ENCODE measurements around the gene FAM168B. TPM values are rescaled to one million over a fixed set of nuclear protein-coding genes. Genes with fewer than 3 reads are reported as not detected.

FAM168B gene
- total RNA-seq, 2 experiments from 2014 or later = 50.5 to 57.1 TPM

- peaks cover 33% of the 10 kb centered on the region for H3K36me3 Mint-ChIP-seq
- no peak overlapping the region for H3K27ac Mint-ChIP-seq
- POLR2A ChIA-PET = no interaction called here
- no peak for DNase-seq
- no peaks in the 10 kb centered on the region for H3K4me1 Mint-ChIP-seq (ENCODE audit: low read depth)
- intact Hi-C loops (cut with micrococcal nuclease) = no loop called here
- CTCF ChIA-PET = no interaction called here
- H3K9me3 Mint-ChIP-seq = no peaks in the 10 kb centered on the region
- H3K27me3 Mint-ChIP-seq = no peaks in the 10 kb centered on the region
- H3K4me3 Mint-ChIP-seq = no peak overlapping the region
These were observed 44.6 kb downstream of the FAM168B start for GRCh38 chr2:131048641-131049040.

GRCh38 chr2:131047920-131048560, 45.2 kb downstream of the FAM168B start:
- no peak overlapping the region for H3K4me3 Mint-ChIP-seq
- no peak for DNase-seq
- no peaks in the 10 kb centered on the region for H3K4me1 Mint-ChIP-seq (ENCODE audit: low read depth)
- H3K27ac Mint-ChIP-seq = no peak overlapping the region
- CTCF ChIA-PET = no interaction called here
- H3K27me3 Mint-ChIP-seq = no peaks in the 10 kb centered on the region
- H3K36me3 Mint-ChIP-seq = peaks cover 30% of the 10 kb centered on the region
- intact Hi-C loops (cut with micrococcal nuclease) = no loop called here
- H3K9me3 Mint-ChIP-seq = no peaks in the 10 kb centered on the region
- POLR2A ChIA-PET = no interaction called here

GRCh38 chr2:131046918-131047652, 46.2 kb downstream of the FAM168B start:
- Mint-ChIP-seq H3K4me1 (ENCODE audit: low read depth) (peaks cover 5% of the 10 kb centered on the region), H3K27ac (no peak overlapping the region), H3K9me3 (no peaks in the 10 kb centered on the region), H3K4me3 (no peak overlapping the region), H3K27me3 (no peaks in the 10 kb centered on the region), H3K36me3 (peaks cover 21% of the 10 kb centered on the region)
- ChIA-PET POLR2A (no interaction called here), CTCF (no interaction called here)
- no peak for DNase-seq
- intact Hi-C loops (cut with micrococcal nuclease) = no loop called here

GRCh38 chr2:131046028-131046917, 47.0 kb downstream of the FAM168B start:
- Mint-ChIP-seq H3K9me3 (no peaks in the 10 kb centered on the region), H3K4me3 (no peak overlapping the region), H3K36me3 (peaks cover 15% of the 10 kb centered on the region), H3K27me3 (no peaks in the 10 kb centered on the region), H3K27ac (no peak overlapping the region), H3K4me1 (ENCODE audit: low read depth) (peaks cover 12% of the 10 kb centered on the region)
- ChIA-PET POLR2A (no interaction called here), CTCF (no interaction called here)
- DNase-seq = no peak
- intact Hi-C loops (cut with micrococcal nuclease) = no loop called here

GRCh38 chr2:131045286-131046027, 47.8 kb downstream of the FAM168B start:
- peaks cover 10% of the 10 kb centered on the region for H3K36me3 Mint-ChIP-seq
- H3K9me3 Mint-ChIP-seq = no peaks in the 10 kb centered on the region
- intact Hi-C loops (cut with micrococcal nuclease) = no loop called here
- ChIA-PET CTCF (no interaction called here), POLR2A (no interaction called here)
- H3K27ac Mint-ChIP-seq = no peak overlapping the region
- H3K4me1 Mint-ChIP-seq (ENCODE audit: low read depth) = peaks cover 20% of the 10 kb centered on the region
- no peaks in the 10 kb centered on the region for H3K27me3 Mint-ChIP-seq
- DNase-seq = no peak
- no peak overlapping the region for H3K4me3 Mint-ChIP-seq

GRCh38 chr2:131044757-131045150, 48.5 kb downstream of the FAM168B start:
- H3K36me3 Mint-ChIP-seq = peaks cover 5% of the 10 kb centered on the region
- ChIA-PET CTCF (no interaction called here), POLR2A (no interaction called here)
- no peaks in the 10 kb centered on the region for H3K27me3 Mint-ChIP-seq
- no peak for DNase-seq
- peaks cover 25% of the 10 kb centered on the region for H3K4me1 Mint-ChIP-seq (ENCODE audit: low read depth)
- H3K4me3 Mint-ChIP-seq = no peak overlapping the region
- intact Hi-C loops (cut with micrococcal nuclease) = loop anchor here (5.0 kb wide), 1 partner anchor 38 kb away; no protein-coding TSS in a partner anchor
- H3K9me3 Mint-ChIP-seq = no peaks in the 10 kb centered on the region
- H3K27ac Mint-ChIP-seq = no peak overlapping the region

GRCh38 chr2:131044075-131044756, 49.0 kb downstream of the FAM168B start:
- Mint-ChIP-seq H3K9me3 (no peaks in the 10 kb centered on the region), H3K4me1 (ENCODE audit: low read depth) (peaks cover 28% of the 10 kb centered on the region), H3K27me3 (no peaks in the 10 kb centered on the region), H3K36me3 (peaks cover 3% of the 10 kb centered on the region), H3K4me3 (no peak overlapping the region), H3K27ac (no peak overlapping the region)
- ChIA-PET POLR2A (no interaction called here), CTCF (no interaction called here)
- DNase-seq = no peak
- intact Hi-C loops (cut with micrococcal nuclease) = loop anchor here (5.0 kb wide), 1 partner anchor 38 kb away; no protein-coding TSS in a partner anchor

- no peak overlapping the region for H3K27ac Mint-ChIP-seq
- DNase-seq = no peak
- H3K9me3 Mint-ChIP-seq = no peaks in the 10 kb centered on the region
- H3K4me3 Mint-ChIP-seq = no peak overlapping the region
- CTCF ChIA-PET = no interaction called here
- H3K27me3 Mint-ChIP-seq = no peaks in the 10 kb centered on the region
- intact Hi-C loops (cut with micrococcal nuclease) = loop anchor here (5.0 kb wide), 1 partner anchor 39 kb away; no protein-coding TSS in a partner anchor
- no peaks in the 10 kb centered on the region for H3K36me3 Mint-ChIP-seq
- POLR2A ChIA-PET = no interaction called here
- H3K4me1 Mint-ChIP-seq (ENCODE audit: low read depth) = peaks cover 28% of the 10 kb centered on the region
These were observed 49.8 kb downstream of the FAM168B start for GRCh38 chr2:131043199-131044074.

GRCh38 chr2:131042148-131042775, 51.0 kb downstream of the FAM168B start:
- CTCF ChIA-PET = no interaction called here
- H3K9me3 Mint-ChIP-seq = no peaks in the 10 kb centered on the region
- H3K4me3 Mint-ChIP-seq = no peak overlapping the region
- no peak for DNase-seq
- intact Hi-C loops (cut with micrococcal nuclease) = loop anchor here (5.0 kb wide), 1 partner anchor 40 kb away; no protein-coding TSS in a partner anchor
- H3K36me3 Mint-ChIP-seq = no peaks in the 10 kb centered on the region
- H3K27me3 Mint-ChIP-seq = no peaks in the 10 kb centered on the region
- POLR2A ChIA-PET = no interaction called here
- no peak overlapping the region for H3K27ac Mint-ChIP-seq
- H3K4me1 Mint-ChIP-seq (ENCODE audit: low read depth) = peaks cover 28% of the 10 kb centered on the region

GRCh38 chr2:131041402-131042147, 51.7 kb downstream of the FAM168B start:
- H3K36me3 Mint-ChIP-seq = no peaks in the 10 kb centered on the region
- H3K27me3 Mint-ChIP-seq = no peaks in the 10 kb centered on the region
- intact Hi-C loops (cut with micrococcal nuclease) = loop anchor here (5.0 kb wide), 1 partner anchor 41 kb away; no protein-coding TSS in a partner anchor
- CTCF ChIA-PET = interaction anchor here (0.9 kb wide), 2 partner anchors 244 to 370 kb away, joined by 3 to 4 read pairs; no protein-coding TSS in a partner anchor
- no peak overlapping the region for H3K27ac Mint-ChIP-seq
- POLR2A ChIA-PET = no interaction called here
- no peaks in the 10 kb centered on the region for H3K9me3 Mint-ChIP-seq
- DNase-seq = no peak
- no peak overlapping the region for H3K4me3 Mint-ChIP-seq
- peaks cover 28% of the 10 kb centered on the region for H3K4me1 Mint-ChIP-seq (ENCODE audit: low read depth)
